ENCODE data around the gene CHCHD3.

Gene CHCHD3

DNA sequence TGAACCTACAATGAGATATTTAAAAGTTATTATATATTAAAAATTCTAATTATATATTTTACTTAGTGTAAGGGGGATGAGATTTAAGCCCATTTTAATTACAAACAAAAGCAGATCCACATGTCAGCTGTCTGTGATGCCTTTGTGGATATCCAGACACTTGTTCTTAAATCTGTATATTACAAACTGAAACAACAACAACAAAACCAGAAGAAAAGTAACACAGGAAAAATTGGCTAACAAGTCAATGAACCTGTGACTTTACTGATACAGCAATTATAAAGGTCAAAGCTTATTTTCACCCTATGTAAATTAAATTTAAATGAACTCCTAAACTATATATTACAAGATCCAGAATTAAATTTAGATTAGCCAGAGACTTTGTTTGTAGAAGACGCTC lies 222.7 kb downstream of the CHCHD3 start:
- no peak for DNase-seq (ENCODE audit: low read depth)
- no peak overlapping the region for H3K4me3 ChIP-seq (ENCODE audit: low read depth, low read length)
- TF ChIP-seq, protein P1, sequence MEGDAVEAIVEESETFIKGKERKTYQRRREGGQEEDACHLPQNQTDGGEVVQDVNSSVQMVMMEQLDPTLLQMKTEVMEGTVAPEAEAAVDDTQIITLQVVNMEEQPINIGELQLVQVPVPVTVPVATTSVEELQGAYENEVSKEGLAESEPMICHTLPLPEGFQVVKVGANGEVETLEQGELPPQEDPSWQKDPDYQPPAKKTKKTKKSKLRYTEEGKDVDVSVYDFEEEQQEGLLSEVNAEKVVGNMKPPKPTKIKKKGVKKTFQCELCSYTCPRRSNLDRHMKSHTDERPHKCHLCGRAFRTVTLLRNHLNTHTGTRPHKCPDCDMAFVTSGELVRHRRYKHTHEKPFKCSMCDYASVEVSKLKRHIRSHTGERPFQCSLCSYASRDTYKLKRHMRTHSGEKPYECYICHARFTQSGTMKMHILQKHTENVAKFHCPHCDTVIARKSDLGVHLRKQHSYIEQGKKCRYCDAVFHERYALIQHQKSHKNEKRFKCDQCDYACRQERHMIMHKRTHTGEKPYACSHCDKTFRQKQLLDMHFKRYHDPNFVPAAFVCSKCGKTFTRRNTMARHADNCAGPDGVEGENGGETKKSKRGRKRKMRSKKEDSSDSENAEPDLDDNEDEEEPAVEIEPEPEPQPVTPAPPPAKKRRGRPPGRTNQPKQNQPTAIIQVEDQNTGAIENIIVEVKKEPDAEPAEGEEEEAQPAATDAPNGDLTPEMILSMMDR (IDR thresholded peaks at IDR 0.05; ENCODE audit: control insufficient read depth, extremely low read depth, insufficient read depth): no peak

DNA sequence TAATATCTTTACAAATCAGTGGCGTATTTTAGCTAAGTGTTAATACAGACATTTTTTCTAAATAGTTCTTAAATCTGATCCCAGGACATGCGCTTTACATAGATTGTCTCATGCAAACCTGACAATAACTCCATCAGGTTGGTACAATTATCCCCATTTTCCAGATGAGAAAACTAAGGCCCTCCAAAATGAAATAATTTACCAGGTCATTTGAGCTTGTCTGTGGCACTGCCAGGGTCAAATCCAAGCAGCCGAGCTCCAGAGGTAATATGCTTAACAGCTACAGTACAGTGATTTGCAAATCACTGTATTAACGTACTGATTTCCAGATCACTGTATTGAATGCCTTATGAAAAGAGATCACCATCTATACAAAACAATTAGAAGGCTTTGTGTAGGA lies 223.1 kb downstream of the CHCHD3 start:
- TF ChIP-seq, protein P1 (IDR thresholded peaks at IDR 0.05; ENCODE audit: control insufficient read depth, extremely low read depth, insufficient read depth): no peak
- DNase-seq (ENCODE audit: low read depth): no peak
- no peak overlapping the region for H3K4me3 ChIP-seq (ENCODE audit: low read depth, low read length)

DNA sequence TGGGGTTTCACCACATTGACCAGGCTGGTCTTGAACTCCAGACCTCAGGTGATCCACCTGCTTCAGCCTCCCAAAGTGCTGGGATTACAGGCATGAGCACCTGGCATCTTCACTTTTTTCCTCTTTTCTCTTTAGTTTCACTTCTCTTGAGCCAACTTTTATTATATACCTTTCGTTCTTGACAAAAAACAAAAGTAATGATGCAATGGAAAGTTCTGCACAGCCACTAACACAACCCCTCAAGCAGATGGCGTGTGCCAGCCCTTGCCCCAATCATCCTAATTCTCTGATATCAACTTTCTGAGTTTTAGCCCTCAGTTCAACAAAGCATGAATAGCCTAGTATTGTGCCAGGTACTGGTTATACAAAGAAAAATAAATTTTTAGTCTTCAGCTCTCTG lies 223.6 kb downstream of the CHCHD3 start:
- TF ChIP-seq, protein P1 (IDR thresholded peaks at IDR 0.05; ENCODE audit: control insufficient read depth, extremely low read depth, insufficient read depth): no peak
- no peak for DNase-seq (ENCODE audit: low read depth)
- no peak overlapping the region for H3K4me3 ChIP-seq (ENCODE audit: low read depth, low read length)

DNA sequence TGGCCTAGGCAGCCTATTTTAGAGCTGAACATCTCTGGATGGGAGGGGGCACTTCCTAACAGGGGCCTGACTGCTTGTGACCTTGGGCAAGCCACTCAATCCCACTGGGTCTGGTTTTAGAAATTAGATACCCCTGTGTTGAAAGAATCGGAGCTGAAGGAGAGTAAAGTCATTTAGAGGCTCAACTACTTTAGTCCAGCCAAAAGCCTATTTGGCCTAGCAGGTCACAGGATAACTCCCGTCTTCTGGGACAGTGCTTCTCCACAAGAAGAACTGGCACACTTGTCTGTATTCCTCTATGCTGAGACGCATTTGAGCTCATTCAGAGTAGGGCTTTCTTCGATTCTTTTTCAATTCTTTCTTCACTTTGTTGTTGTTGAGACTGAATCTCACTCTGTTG lies 224.2 kb downstream of the CHCHD3 start:
- TF ChIP-seq, protein P1 (IDR thresholded peaks at IDR 0.05; ENCODE audit: control insufficient read depth, extremely low read depth, insufficient read depth): no peak
- no peak for DNase-seq (ENCODE audit: low read depth)
- H3K4me3 ChIP-seq (ENCODE audit: low read depth, low read length): no peak overlapping the region

DNA sequence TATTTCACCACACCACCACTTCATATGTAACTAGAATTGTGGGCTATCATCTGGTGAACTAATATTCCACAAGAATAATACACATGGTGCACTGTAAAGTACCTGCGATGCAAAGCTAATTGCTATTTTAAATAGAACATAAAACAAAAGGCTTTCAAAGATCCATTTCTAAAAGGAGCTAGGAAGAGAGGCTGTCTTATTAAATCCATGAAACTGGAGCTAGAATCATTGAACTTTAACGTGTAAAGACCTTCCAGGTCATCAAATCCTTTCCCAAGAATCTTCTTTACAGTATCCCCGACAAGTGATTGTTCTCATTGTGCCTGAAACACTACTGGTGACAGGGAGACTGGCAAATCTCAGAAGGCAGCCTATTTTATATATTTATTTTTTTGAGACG lies 224.9 kb downstream of the CHCHD3 start:
- DNase-seq (ENCODE audit: low read depth): no peak
- H3K4me3 ChIP-seq (ENCODE audit: low read depth, low read length): no peak overlapping the region
- TF ChIP-seq, protein P1 (IDR thresholded peaks at IDR 0.05; ENCODE audit: control insufficient read depth, extremely low read depth, insufficient read depth): no peak

DNA sequence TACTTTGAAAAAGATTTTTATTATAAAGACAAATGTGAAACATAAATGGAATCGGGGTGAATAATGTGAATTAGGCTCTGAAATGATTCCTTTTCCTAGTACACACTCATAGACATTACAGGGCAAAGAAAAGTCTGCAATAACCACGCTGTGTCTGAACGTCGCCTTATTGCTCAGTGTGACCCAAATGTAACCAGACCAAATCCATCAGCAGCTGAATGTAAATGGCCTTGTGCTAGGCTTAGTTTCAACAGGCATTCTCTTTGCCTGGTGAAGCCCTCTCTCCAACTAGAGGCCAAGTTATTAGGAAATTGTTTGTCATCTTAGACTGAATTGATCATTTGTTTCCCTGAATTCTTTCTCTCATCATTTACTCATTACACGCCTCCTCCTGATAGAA lies 225.5 kb downstream of the CHCHD3 start:
- TF ChIP-seq, protein P1 (IDR thresholded peaks at IDR 0.05; ENCODE audit: control insufficient read depth, extremely low read depth, insufficient read depth): no peak
- no peak for DNase-seq (ENCODE audit: low read depth)
- H3K4me3 ChIP-seq (ENCODE audit: low read depth, low read length): no peak overlapping the region

DNA sequence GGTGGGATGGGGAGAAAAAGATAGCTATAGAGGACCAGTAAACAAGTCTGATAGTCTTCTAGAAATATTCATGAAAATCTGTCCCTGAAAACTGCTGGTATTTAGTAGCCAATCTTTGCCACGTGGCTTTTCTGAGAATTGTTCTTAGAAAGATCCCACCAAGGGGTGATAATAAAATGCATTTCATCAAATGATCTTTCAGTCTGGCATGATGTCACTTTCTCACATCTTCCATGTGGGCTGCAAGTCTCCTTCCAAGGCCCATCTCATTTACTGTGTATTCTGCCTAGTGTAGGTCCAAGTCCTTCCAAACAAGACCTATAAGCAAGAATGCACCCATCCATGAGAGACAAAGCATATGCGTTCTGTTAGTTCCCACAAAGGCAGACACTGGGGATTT lies 226.0 kb downstream of the CHCHD3 start:
- DNase-seq (ENCODE audit: low read depth): no peak
- H3K4me3 ChIP-seq (ENCODE audit: low read depth, low read length): no peak overlapping the region
- TF ChIP-seq, protein P1 (IDR thresholded peaks at IDR 0.05; ENCODE audit: control insufficient read depth, extremely low read depth, insufficient read depth): no peak

Measured in LNCaP clone FGC (cell line).